WTC11 (cell line): ENCODE measurements around the gene DIP2A. TPM values are rescaled to one million over a fixed set of nuclear protein-coding genes. Genes with fewer than 3 reads are reported as not detected.

Source experiments
- ATAC-seq: fragments of 200-7000 bp; cut with Tn5 transposase; 2 replicates; pipeline ENCODE4 v1.10.0; 2021; ENCODE audit warnings: mild to moderate bottlenecking, moderate library complexity
- CTCF ChIA-PET: fragments of 300-600 bp; sonication (Branson Sonifier 250); formaldehyde crosslinking; loops from one replicate; lab custom pipeline; 2021; ENCODE audit warnings: antibody characterized with exemption; lab: Charles Lee
- POLR2A ChIA-PET: fragments of 350-600 bp; sonication (Branson Sonifier 250); formaldehyde crosslinking; loops from one replicate; lab custom pipeline; 2021; ENCODE audit warnings: antibody characterized with exemption; lab: Charles Lee
- DNase-seq: peaks from one replicate; pipeline ENCODE4 v3.0.0; 2021; ENCODE audit warnings: low spot score
- H3K27ac Mint-ChIP-seq: 2 replicates; pipeline ENCODE4 v1.8.0; 2021; ENCODE audit warnings: mixed read lengths
- H3K27me3 Mint-ChIP-seq: 2 replicates; pipeline ENCODE4 v1.8.0; 2021; ENCODE audit warnings: low read depth, mild to moderate bottlenecking, moderate library complexity, mixed read lengths
- H3K36me3 Mint-ChIP-seq: 2 replicates; pipeline ENCODE4 v1.8.0; 2021; ENCODE audit warnings: mixed read lengths
- H3K4me1 Mint-ChIP-seq: 2 replicates; pipeline ENCODE4 v1.8.0; 2022; ENCODE audit warnings: mixed read lengths
- H3K4me3 Mint-ChIP-seq: 2 replicates; pipeline ENCODE4 v1.8.0; 2021; ENCODE audit warnings: mild to moderate bottlenecking, moderate library complexity, mixed read lengths
- H3K9me3 Mint-ChIP-seq: 2 replicates; pipeline ENCODE4 v1.8.0; 2021; ENCODE audit warnings: mixed read lengths
- ARID4B ChIP-seq: sonication (generic); formaldehyde crosslinking; IDR thresholded peaks from 2 replicates; pipeline ENCODE4 v1.8.0; 2023; ENCODE audit warnings: missing genetic modification reagents, mild to moderate bottlenecking, borderline replicate concordance
- CDX4 ChIP-seq: fragments of 250-450 bp; sonication (Bioruptor Pico); IDR thresholded peaks from 2 replicates; pipeline ENCODE4 v1.9.0; 2021; ENCODE audit warnings: moderate library complexity, mild to moderate bottlenecking, inconsistent platforms, borderline replicate concordance
- CTCF ChIP-seq: fragments of 200-600 bp; IDR thresholded peaks from 2 replicates; pipeline ENCODE4 v1.8.0; 2022; ENCODE audit warnings: antibody characterized with exemption
- E2F4 ChIP-seq: sonication (generic); formaldehyde crosslinking; IDR thresholded peaks from 2 replicates; pipeline ENCODE4 v1.8.1; 2022; ENCODE audit warnings: low read depth, mild to moderate bottlenecking, moderate library complexity, missing genetic modification reagents, borderline replicate concordance
- FOXK1 ChIP-seq: sonication (generic); formaldehyde crosslinking; IDR thresholded peaks from 2 replicates; pipeline ENCODE4 v1.8.0; 2022; ENCODE audit warnings: mild to moderate bottlenecking, moderate library complexity, missing genetic modification reagents
- GABPB1 ChIP-seq: sonication (generic); formaldehyde crosslinking; IDR thresholded peaks from 2 replicates; pipeline ENCODE4 v1.8.1; 2023; ENCODE audit warnings: mild to moderate bottlenecking, missing genetic modification reagents
- MAX ChIP-seq: sonication (generic); formaldehyde crosslinking; IDR thresholded peaks from 2 replicates; pipeline ENCODE4 v1.8.0; 2022; ENCODE audit warnings: mild to moderate bottlenecking, missing genetic modification reagents
- NR1H2 ChIP-seq: sonication (generic); formaldehyde crosslinking; IDR thresholded peaks from 2 replicates; pipeline ENCODE4 v1.9.0; 2021; ENCODE audit warnings: mild to moderate bottlenecking, moderate library complexity, missing genetic modification reagents
- NR2C2 ChIP-seq: sonication (generic); formaldehyde crosslinking; IDR thresholded peaks from 2 replicates; pipeline ENCODE4 v1.8.0; 2022; ENCODE audit warnings: mild to moderate bottlenecking, missing genetic modification reagents
- RORB ChIP-seq: fragments of 250-450 bp; sonication (Bioruptor Pico); IDR thresholded peaks from 2 replicates; pipeline ENCODE4 v1.9.0; 2021; ENCODE audit warnings: mild to moderate bottlenecking
- SMAD3 ChIP-seq: sonication (generic); formaldehyde crosslinking; IDR thresholded peaks from 2 replicates; pipeline ENCODE4 v1.8.0; 2022; ENCODE audit warnings: missing genetic modification reagents, mild to moderate bottlenecking, borderline replicate concordance
- SP1 ChIP-seq: sonication (generic); formaldehyde crosslinking; conservative IDR thresholded peaks from 2 replicates; pipeline ENCODE4 v1.8.1; 2022; ENCODE audit warnings: missing genetic modification reagents
- STAT6 ChIP-seq: sonication (generic); formaldehyde crosslinking; conservative IDR thresholded peaks from 2 replicates; pipeline ENCODE4 v1.8.1; 2023; ENCODE audit warnings: mild to moderate bottlenecking, low read depth, missing genetic modification reagents, moderate library complexity
- ZNF219 ChIP-seq: sonication (generic); formaldehyde crosslinking; IDR thresholded peaks from 2 replicates; pipeline ENCODE4 v1.8.0; 2023; ENCODE audit warnings: missing genetic modification reagents, mild to moderate bottlenecking, borderline replicate concordance
- ZNF317 ChIP-seq: sonication (generic); formaldehyde crosslinking; IDR thresholded peaks from 2 replicates; pipeline ENCODE4 v1.8.1; 2023; ENCODE audit warnings: low read depth, mild to moderate bottlenecking, moderate library complexity, missing genetic modification reagents, borderline replicate concordance
- ZNF532 ChIP-seq: fragments of 250-450 bp; sonication (Bioruptor Pico); IDR thresholded peaks from 2 replicates; pipeline ENCODE4 v1.9.0; 2021; ENCODE audit warnings: mild to moderate bottlenecking, borderline replicate concordance
- total RNA-seq: library from RNA; stranded (reverse); gene quantifications from 3 replicates; pipeline ENCODE4 v1.2.3, GENCODE V29; 2021

Gene DIP2A
- total RNA-seq, 1 experiment from 2014 or later: 39.4 TPM

GRCh38 chr21:46617267-46618051, 158.8 kb downstream of the DIP2A start (continued):
- TF ChIP-seq ZNF532 (no peak), ZNF317 (CRISPR knock-in tag) (no peak), E2F4 (no peak), MAX (CRISPR knock-in tag) (no peak), FOXK1 (CRISPR knock-in tag) (no peak), SMAD3 (CRISPR knock-in tag) (no peak), NR1H2 (CRISPR knock-in tag) (no peak), NR2C2 (CRISPR knock-in tag) (no peak)

GRCh38 chr21:46618738-46619379, 160.2 kb downstream of the DIP2A start:
- Mint-ChIP-seq H3K9me3 (peaks cover 8% of the 10 kb centered on the region), H3K36me3 (no peaks in the 10 kb centered on the region), H3K4me3 (no peak overlapping the region), H3K4me1 (peaks cover 19% of the 10 kb centered on the region), H3K27me3 (no peaks in the 10 kb centered on the region; the same call in 1 of the 2 replicates), H3K27ac (no peak overlapping the region)
- ATAC-seq (no peak), DNase-seq (no peak)
- CTCF ChIA-PET: no interaction called here
- POLR2A ChIA-PET: no interaction called here
- TF ChIP-seq RORB (CRISPR knock-in tag) (no peak), STAT6 (no peak), ARID4B (no peak), GABPB1 (no peak), CTCF (no peak), SP1 (CRISPR knock-in tag) (no peak), ZNF219 (CRISPR knock-in tag) (no peak), CDX4 (no peak)
